GM18907 (cell line): ENCODE measurements around the gene PCDHB1.
"Not testable (repeated sequence)": the region's sequence is repeated elsewhere in the genome, so short reads cannot be mapped to it uniquely, and the experiment has no call there.

Experiments used
- ATAC-seq: cut with Tn5 transposase; IDR thresholded peaks from one replicate; pipeline ENCODE4 v1.9.1; 2021; ENCODE audit warnings: mild to moderate bottlenecking, moderate library complexity; ENCODE audit not compliant: unreplicated experiment

PCDHB1 gene

DNA sequence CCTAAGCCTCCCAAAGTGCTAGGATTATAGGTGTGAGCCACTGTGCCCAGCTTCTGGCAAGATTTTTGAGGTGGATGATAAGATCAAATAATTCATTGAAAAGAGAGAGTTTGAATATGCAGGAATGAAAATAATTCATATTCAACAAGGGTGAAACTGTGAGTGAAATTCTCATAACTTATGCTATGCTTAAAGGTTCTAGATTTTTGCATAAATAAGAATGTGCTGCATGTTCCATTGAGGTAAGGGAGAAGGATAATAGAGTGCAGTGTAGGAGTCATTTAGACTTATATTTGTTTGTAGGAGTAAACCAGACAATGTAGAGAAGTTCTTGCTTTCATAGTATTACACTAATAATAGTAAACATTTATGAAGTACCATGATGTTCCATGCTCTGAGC lies 31.1 kb downstream of the PCDHB1 start:
- ATAC-seq = no peak

GRCh38 chr5:141084487-141084989 lies 33.4 kb downstream of the PCDHB1 start:
- ATAC-seq = peak; percentile 68

GRCh38 chr5:141094481-141095262 lies 43.5 kb downstream of the PCDHB1 start, which contains the start of gene PCDHB2:
Gene PCDHB2 (plus strand): TSS chr5:141094615. CDS start chr5:141094791, 176 bp downstream.
- ATAC-seq = no peak

DNA sequence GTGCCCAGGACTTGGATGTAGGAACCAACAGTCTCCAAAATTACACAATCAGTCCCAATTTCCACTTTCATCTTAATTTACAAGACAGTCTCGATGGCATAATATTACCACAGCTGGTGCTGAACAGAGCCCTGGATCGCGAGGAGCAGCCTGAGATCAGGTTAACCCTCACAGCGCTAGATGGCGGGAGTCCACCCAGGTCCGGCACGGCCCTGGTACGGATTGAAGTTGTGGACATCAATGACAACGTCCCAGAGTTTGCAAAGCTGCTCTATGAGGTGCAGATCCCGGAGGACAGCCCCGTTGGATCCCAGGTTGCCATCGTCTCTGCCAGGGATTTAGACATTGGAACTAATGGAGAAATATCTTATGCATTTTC lies 44.1 kb downstream of the PCDHB1 start:
- ATAC-seq = no peak

- ATAC-seq = not testable (repeated sequence)
Measured at GRCh38 chr5:141096181-141096580, 45.0 kb downstream of the PCDHB1 start.

DNA sequence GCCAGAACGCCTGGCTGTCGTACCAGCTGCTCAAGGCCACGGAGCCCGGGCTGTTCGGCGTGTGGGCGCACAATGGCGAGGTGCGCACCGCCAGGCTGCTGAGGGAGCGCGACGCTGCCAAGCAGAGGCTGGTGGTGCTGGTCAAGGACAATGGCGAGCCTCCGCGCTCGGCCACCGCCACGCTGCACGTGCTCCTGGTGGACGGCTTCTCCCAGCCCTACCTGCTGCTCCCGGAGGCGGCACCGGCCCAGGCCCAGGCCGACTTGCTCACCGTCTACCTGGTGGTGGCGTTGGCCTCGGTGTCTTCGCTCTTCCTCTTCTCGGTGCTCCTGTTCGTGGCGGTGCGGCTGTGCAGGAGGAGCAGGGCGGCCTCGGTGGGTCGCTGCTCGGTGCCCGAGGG lies 45.4 kb downstream of the PCDHB1 start:
- ATAC-seq = not testable (repeated sequence)

- ATAC-seq = no peak
Measured at GRCh38 chr5:141100243-141100805, 49.1 kb downstream of the PCDHB1 start, which contains the start of gene PCDHB3. Gene PCDHB3 (plus strand): TSS chr5:141100473. CDS start chr5:141100650, 177 bp downstream.

DNA sequence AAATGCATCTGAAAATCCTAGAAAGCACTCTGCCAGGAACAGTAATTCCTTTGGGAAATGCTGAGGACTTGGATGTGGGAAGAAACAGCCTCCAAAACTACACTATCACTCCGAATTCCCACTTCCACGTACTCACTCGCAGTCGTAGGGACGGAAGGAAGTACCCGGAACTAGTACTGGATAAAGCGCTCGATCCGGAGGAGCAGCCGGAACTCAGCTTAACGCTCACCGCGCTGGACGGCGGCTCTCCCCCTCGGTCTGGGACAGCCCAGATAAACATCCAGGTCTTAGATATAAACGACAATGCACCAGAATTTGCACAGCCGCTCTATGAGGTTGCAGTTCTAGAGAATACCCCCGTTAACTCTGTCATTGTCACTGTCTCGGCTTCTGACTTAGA lies 49.9 kb downstream of the PCDHB1 start:
- no peak for ATAC-seq

DNA sequence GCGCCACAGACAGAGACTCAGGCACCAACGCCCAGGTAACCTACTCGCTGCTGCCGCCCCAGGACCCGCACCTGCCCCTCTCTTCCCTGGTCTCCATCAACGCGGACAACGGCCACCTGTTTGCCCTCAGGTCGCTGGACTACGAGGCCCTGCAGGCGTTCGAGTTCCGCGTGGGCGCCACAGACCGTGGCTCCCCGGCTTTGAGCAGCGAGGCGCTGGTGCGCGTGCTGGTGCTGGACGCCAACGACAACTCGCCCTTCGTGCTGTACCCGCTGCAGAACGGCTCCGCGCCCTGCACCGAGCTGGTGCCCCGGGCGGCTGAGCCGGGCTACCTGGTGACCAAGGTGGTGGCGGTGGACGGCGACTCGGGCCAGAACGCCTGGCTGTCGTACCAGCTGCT lies 50.9 kb downstream of the PCDHB1 start:
- not testable (repeated sequence) for ATAC-seq

GRCh38 chr5:141102471-141102870 lies 51.3 kb downstream of the PCDHB1 start:
- not testable (repeated sequence) for ATAC-seq

- ATAC-seq = no peak
Measured at GRCh38 chr5:141105350-141105749, 54.2 kb downstream of the PCDHB1 start.
